Coronary artery (tissue), 2 donors: ENCODE results near the gene IGF1.

Source experiments
- DNase-seq: peaks from one replicate; pipeline ENCODE4 v3.0.0-alpha.2; 2017; ENCODE audit warnings: low spot score
- H3K27ac ChIP-seq, 2 donors: fragments of 200-600 bp; sonication (generic); one replicate each; pipeline ENCODE4 v1.5.1; 2016 to 2019
- H3K4me3 ChIP-seq: fragments of 200-600 bp; sonication (generic); 2 replicates; pipeline ENCODE4 v1.5.1; 2016; ENCODE audit warnings: mild to moderate bottlenecking, moderate library complexity
- TF ChIP-seq, protein P1 (sequence below): fragments of 200-600 bp; sonication (generic); IDR thresholded peaks from one replicate; pipeline ENCODE4 v1.5.1; 2019; ENCODE audit warnings: antibody characterized with exemption

The IGF1 gene

GRCh38 chr12:102475355-102475754 lies 5.0 kb downstream of the IGF1 start:
- no peak for DNase-seq
- Histone ChIP-seq H3K4me3 (peak overlapping the region; percentile 66), H3K27ac (no peak overlapping the region)
- TF ChIP-seq, protein P1, sequence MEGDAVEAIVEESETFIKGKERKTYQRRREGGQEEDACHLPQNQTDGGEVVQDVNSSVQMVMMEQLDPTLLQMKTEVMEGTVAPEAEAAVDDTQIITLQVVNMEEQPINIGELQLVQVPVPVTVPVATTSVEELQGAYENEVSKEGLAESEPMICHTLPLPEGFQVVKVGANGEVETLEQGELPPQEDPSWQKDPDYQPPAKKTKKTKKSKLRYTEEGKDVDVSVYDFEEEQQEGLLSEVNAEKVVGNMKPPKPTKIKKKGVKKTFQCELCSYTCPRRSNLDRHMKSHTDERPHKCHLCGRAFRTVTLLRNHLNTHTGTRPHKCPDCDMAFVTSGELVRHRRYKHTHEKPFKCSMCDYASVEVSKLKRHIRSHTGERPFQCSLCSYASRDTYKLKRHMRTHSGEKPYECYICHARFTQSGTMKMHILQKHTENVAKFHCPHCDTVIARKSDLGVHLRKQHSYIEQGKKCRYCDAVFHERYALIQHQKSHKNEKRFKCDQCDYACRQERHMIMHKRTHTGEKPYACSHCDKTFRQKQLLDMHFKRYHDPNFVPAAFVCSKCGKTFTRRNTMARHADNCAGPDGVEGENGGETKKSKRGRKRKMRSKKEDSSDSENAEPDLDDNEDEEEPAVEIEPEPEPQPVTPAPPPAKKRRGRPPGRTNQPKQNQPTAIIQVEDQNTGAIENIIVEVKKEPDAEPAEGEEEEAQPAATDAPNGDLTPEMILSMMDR: no peak

- Histone ChIP-seq H3K27ac (no peak overlapping the region), H3K4me3 (peak overlapping the region; percentile 44)
- no peak for DNase-seq
- TF ChIP-seq, protein P1: no peak
Measured at GRCh38 chr12:102474438-102475064, 5.8 kb downstream of the IGF1 start.

DNA sequence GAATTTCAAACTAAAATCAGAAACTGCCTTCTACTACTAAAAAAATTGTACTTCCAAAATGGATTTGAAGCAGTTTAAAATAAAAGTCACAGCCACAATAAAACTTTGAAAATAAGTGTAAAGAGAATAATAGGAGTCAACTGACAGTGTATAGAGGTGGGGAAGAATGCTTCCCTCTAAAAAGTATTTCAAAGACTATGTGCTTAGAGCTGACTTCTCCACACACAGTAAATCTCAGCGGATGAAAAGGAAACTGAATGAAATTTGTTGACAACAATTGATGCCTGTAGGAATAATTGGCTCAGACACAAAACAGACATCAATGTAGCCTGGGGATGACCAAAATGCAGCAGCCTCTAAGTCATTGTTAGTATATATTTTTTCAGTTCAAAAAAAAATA lies 7.9 kb downstream of the IGF1 start:
- Histone ChIP-seq H3K4me3 (no peak overlapping the region), H3K27ac (no peak overlapping the region)
- DNase-seq: no peak
- TF ChIP-seq, protein P1: no peak

- H3K27ac ChIP-seq: no peak overlapping the region
- TF ChIP-seq, protein P1: no peak
- DNase-seq: no peak
- peak overlapping the region; percentile 35 for H3K4me3 ChIP-seq
Measured at GRCh38 chr12:102471556-102471955, 8.8 kb downstream of the IGF1 start.

DNA sequence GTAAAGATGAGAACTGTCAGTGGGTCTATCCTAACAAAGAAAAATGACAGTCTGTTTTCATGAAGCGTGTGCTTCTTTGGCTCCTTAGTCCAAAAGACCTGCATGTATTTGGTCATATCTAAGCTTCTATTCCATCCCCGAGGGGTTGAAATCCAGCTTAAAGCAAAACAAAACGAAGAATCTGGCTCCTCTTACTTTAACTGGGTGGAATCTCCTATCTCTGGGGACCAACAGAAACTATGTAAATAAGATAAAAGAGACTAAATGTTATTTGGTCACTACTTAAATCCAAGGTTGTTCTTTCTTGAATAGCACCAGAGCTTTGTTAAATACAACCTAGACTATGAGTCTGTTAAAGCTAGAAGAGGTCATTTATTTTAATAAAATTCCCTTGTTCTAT lies 9.4 kb downstream of the IGF1 start:
- H3K27ac ChIP-seq: no peak overlapping the region
- no peak for DNase-seq
- H3K4me3 ChIP-seq: no peak overlapping the region
- TF ChIP-seq, protein P1: no peak

GRCh38 chr12:102468261-102468915 lies 12.0 kb downstream of the IGF1 start:
- H3K27ac ChIP-seq: no peak overlapping the region
- DNase-seq: no peak
- H3K4me3 ChIP-seq: no peak overlapping the region
- TF ChIP-seq, protein P1: no peak
